Activated CD4-positive, alpha-beta T cell treated with anti-CD3 and anti-CD28 coated beads for 4 hours (primary cell): ENCODE measurements around the gene AGBL1.

Experiments
- DNase-seq, 2 donors: peaks; one replicate each; pipeline ENCODE4 v3.0.0-alpha.2; 2020

AGBL1 gene

GRCh38 chr15:86079508-86080266 lies at the start of gene AGBL1:
Gene AGBL1 (plus strand): TSS chr15:86079871.
- no peak for DNase-seq

GRCh38 chr15:86034904-86035303 lies 44.8 kb upstream of the AGBL1 start:
- no peak for DNase-seq

- no peak for DNase-seq
These were observed 43.4 kb upstream of the AGBL1 start for GRCh38 chr15:86036243-86036642.

- no peak for DNase-seq
These were observed 41.2 kb upstream of the AGBL1 start for GRCh38 chr15:86038491-86038890.

GRCh38 chr15:86040356-86041033 lies 39.2 kb upstream of the AGBL1 start:
- DNase-seq = no peak

- no peak for DNase-seq
These were observed 38.3 kb upstream of the AGBL1 start for GRCh38 chr15:86041399-86041798.

- no peak for DNase-seq
These were observed 37.4 kb upstream of the AGBL1 start for GRCh38 chr15:86042226-86042625.

- no peak for DNase-seq
These were observed 34.7 kb upstream of the AGBL1 start for GRCh38 chr15:86044981-86045380.

GRCh38 chr15:86054338-86054737 lies 25.3 kb upstream of the AGBL1 start:
- no peak for DNase-seq

- DNase-seq = no peak
These were observed 24.0 kb upstream of the AGBL1 start for GRCh38 chr15:86055688-86056087.

GRCh38 chr15:86059851-86060250 lies 19.8 kb upstream of the AGBL1 start:
- no peak for DNase-seq

GRCh38 chr15:86060674-86061073 lies 19.0 kb upstream of the AGBL1 start:
- no peak for DNase-seq

- no peak for DNase-seq
These were observed 18.1 kb upstream of the AGBL1 start for GRCh38 chr15:86061581-86061980.

- DNase-seq = no peak
These were observed 16.9 kb upstream of the AGBL1 start for GRCh38 chr15:86062646-86063243.

GRCh38 chr15:86063356-86064095 lies 16.1 kb upstream of the AGBL1 start:
- DNase-seq = no peak

- no peak for DNase-seq
These were observed 15.3 kb upstream of the AGBL1 start for GRCh38 chr15:86064326-86064725.

- no peak for DNase-seq
These were observed 13.4 kb upstream of the AGBL1 start for GRCh38 chr15:86066174-86066834.

- DNase-seq = no peak
These were observed 6.4 kb upstream of the AGBL1 start for GRCh38 chr15:86073281-86073680.

GRCh38 chr15:86076468-86076867 lies 3.2 kb upstream of the AGBL1 start:
- no peak for DNase-seq

GRCh38 chr15:86077070-86077469 lies 2.6 kb upstream of the AGBL1 start:
- no peak for DNase-seq

GRCh38 chr15:86080302-86080701 lies 631 bp downstream of the AGBL1 start:
- DNase-seq = no peak

- no peak for DNase-seq
These were observed 3.1 kb downstream of the AGBL1 start for GRCh38 chr15:86082619-86083380.
